GM19351 (cell line): ENCODE data around the gene ATP8B1.
A peak's percentile ranks its signal among the peaks of the same experiment; 100 is the strongest.

Experiments used
- ATAC-seq: cut with Tn5 transposase; IDR thresholded peaks from one replicate; pipeline ENCODE4 v1.9.1; 2021; ENCODE audit warnings: mild to moderate bottlenecking, moderate library complexity; ENCODE audit not compliant: unreplicated experiment

ATP8B1 gene

GRCh38 chr18:57819671-57820460 is 16.8 kb upstream of the ATP8B1 start:
- peak; percentile 91 for ATAC-seq

DNA sequence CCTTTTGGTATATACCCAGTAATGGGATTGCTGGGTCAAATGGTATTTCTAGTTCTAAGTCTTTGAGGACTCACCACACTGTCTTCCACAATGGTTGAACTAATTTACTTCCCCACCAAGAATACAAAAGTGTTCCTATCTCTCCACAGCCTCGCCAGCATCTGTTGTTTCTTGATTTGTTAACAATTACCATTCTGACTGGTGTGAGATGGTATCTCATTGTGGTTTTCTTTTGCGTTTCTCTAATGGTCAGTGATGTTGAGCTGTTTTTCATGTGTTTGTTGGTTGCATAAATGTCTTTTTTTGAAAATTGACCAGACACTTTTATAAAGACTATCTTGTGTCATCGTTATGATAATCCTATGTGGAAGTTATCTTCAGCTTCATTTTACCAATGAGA is 16.0 kb upstream of the ATP8B1 start:
- no peak for ATAC-seq

GRCh38 chr18:57816208-57816954 is 13.3 kb upstream of the ATP8B1 start:
- ATAC-seq = no peak

GRCh38 chr18:57814555-57814954 is 11.4 kb upstream of the ATP8B1 start:
- no peak for ATAC-seq

DNA sequence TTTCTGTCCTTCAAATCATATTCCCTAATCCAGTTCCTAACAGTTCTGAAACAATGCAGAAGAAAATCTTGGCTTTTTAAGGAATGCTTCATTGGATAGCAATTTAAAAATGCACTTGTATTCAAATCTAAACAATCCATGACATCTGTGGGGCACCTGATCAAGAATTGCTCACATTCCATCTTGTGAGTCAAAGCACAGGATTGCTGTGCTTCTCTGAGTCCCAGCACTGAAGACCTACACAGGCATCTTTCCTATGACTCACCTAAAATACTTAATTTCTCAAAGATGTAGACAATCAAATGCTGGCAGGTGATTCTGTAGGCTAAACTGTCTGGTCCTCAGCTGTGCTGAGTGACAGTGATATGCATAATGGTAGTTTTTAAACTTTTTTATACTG is 10.1 kb upstream of the ATP8B1 start:
- ATAC-seq = no peak

- ATAC-seq = no peak
Measured at GRCh38 chr18:57812126-57812477, 9.0 kb upstream of the ATP8B1 start.

GRCh38 chr18:57811477-57812125 is 8.5 kb upstream of the ATP8B1 start:
- ATAC-seq = no peak

DNA sequence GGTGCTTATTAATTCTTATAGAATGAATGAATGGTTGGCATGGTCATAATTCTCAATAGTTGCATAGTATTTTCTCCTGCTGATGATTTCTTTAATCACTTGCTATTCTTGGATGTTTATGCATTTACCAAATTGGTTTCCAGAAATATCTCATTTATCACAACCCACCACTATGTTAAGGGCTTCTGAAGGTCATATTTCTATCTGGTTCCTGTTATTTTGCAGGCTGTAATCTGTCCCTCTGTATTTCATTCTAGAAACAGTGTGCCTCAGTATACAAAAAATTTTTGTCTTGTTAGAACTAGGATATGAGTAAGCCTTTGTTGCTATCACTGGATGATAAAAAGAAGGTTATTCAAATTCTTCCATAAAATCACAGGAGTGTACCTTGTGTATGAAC is 6.1 kb upstream of the ATP8B1 start:
- ATAC-seq = no peak

DNA sequence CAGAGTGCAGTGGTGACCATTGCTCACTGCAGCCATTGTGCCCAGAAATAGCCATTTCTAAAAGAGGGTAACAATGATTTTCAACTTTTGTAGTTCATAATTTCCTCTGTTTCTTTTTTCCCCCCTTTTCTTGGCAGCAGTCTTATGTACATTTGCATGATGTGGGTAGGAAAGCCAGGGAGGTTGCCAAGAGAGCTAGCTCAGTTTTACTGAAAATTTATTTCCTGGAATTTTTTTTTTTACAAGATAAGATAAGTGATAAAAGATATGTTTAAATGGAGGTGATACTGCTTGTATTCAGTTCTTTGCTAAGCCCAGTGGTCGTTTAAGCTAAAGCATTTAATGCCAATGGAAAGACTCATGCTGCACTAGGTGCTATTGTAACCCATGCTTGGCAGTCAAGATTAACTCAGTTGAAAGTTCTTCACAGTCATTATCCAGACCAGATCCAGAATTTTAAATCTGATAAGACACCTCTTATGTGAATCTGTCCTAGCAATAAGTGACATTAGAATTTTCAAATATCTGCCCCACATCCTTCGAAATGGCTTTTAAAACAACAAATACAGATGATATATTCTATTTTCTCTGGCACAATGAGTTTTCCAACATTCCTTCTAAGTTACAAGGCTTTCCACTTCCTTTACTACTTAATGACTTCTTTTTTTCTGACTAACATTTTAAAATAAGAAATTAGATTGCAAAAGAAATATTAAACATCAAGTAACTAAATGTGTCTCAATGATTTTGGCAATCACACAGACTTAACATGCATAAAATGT is 4.4 kb upstream of the ATP8B1 start:
- no peak for ATAC-seq

DNA sequence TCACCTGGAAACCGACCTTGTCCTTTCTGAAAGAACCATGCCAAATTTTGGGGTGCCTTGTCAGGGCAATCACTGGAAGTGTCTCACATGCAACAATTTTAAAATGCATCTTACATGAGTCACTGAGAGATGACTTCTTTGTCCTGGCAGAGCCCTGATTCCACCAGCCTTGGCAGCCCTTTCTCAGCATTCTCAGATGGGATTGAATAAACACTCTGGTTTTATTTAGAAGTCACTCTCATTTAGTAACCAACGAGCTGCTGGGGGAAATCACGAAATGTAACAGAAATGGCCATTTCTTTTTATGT is 3.8 kb upstream of the ATP8B1 start:
- no peak for ATAC-seq

GRCh38 chr18:57806201-57806977 is 3.3 kb upstream of the ATP8B1 start:
- ATAC-seq = no peak

GRCh38 chr18:57805117-57805516 is 2.0 kb upstream of the ATP8B1 start:
- no peak for ATAC-seq

- no peak for ATAC-seq
Measured at GRCh38 chr18:57804557-57804956, 1.4 kb upstream of the ATP8B1 start.

- no peak for ATAC-seq
Measured at GRCh38 chr18:57802213-57803102, 657 bp downstream of the ATP8B1 start.

DNA sequence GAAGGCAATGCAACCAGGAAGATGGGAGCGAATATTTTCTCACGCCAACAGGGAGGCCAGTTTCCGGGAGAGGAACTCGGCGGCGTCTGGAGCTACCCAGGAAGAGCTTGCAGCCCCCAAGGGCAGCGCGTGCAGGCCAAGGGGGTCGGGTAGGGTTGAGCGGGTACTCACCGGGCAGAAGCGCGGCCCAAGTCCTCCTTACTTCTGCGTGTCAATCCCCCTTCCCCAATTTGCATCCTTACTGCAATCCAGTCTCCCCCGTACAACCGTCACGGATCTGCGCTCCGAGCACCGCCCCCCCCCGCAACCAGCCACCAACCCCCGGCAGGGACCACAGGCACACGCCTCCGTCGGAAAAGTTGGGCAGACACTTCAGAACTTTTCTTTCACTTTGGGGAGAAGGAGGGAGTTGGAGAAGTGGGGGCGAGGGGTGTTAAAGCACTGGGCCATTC is 1.3 kb downstream of the ATP8B1 start:
- no peak for ATAC-seq

GRCh38 chr18:57801325-57801724 is 1.8 kb downstream of the ATP8B1 start:
- ATAC-seq = no peak

- no peak for ATAC-seq
Measured at GRCh38 chr18:57798713-57799373, 4.3 kb downstream of the ATP8B1 start.

- no peak for ATAC-seq
Measured at GRCh38 chr18:57797209-57797651, 5.9 kb downstream of the ATP8B1 start.
